Smooth muscle cell of the brain vasculature (primary cell): Measurements from ENCODE around the gene FOXL2NB.

Experiments used
- DNase-seq: peaks from one replicate; pipeline ENCODE4 v3.0.0-alpha.2; 2012; ENCODE audit warnings: low read depth, low spot score

Gene FOXL2NB

GRCh38 chr3:138928727-138929372, 18.2 kb upstream of the FOXL2NB start:
- DNase-seq: no peak

GRCh38 chr3:138933068-138933668, 13.8 kb upstream of the FOXL2NB start:
- DNase-seq: no peak

GRCh38 chr3:138933981-138934691, 12.9 kb upstream of the FOXL2NB start:
- no peak for DNase-seq

GRCh38 chr3:138935505-138935862, 11.5 kb upstream of the FOXL2NB start:
- DNase-seq: no peak

GRCh38 chr3:138935863-138936740, 10.9 kb upstream of the FOXL2NB start:
- DNase-seq: no peak

- DNase-seq: no peak
Observed at GRCh38 chr3:138936741-138937689, 10.0 kb upstream of the FOXL2NB start.

- no peak for DNase-seq
Observed at GRCh38 chr3:138937690-138938055, 9.3 kb upstream of the FOXL2NB start.

- no peak for DNase-seq
Observed at GRCh38 chr3:138938056-138938876, 8.8 kb upstream of the FOXL2NB start.

GRCh38 chr3:138938877-138939560, 8.0 kb upstream of the FOXL2NB start:
- DNase-seq: no peak

- DNase-seq: no peak
Observed at GRCh38 chr3:138939561-138940241, 7.3 kb upstream of the FOXL2NB start.

GRCh38 chr3:138940446-138940845, 6.6 kb upstream of the FOXL2NB start:
- DNase-seq: no peak

GRCh38 chr3:138941259-138941885, 5.6 kb upstream of the FOXL2NB start:
- no peak for DNase-seq

GRCh38 chr3:138942271-138942670, 4.7 kb upstream of the FOXL2NB start:
- no peak for DNase-seq

- no peak for DNase-seq
Observed at GRCh38 chr3:138942861-138943623, 4.0 kb upstream of the FOXL2NB start.

GRCh38 chr3:138943724-138944653, 3.0 kb upstream of the FOXL2NB start:
- DNase-seq: no peak

- DNase-seq: no peak
Observed at GRCh38 chr3:138944654-138944928, 2.4 kb upstream of the FOXL2NB start.
